ENCODE data around the gene ALX4. TPM values are rescaled to one million over a fixed set of nuclear protein-coding genes. Genes with fewer than 3 reads are reported as not detected.

Gene ALX4
- total RNA-seq, 2 donors from 2014 or later, result not detected

- no peak for ATAC-seq (replicated peaks)
- H3K27ac Mint-ChIP-seq, result no peak overlapping the region
- H3K4me3 Mint-ChIP-seq, result no peak overlapping the region
- no peaks in the 10 kb centered on the region for H3K4me1 Mint-ChIP-seq
- peaks cover 63% of the 10 kb centered on the region for H3K27me3 Mint-ChIP-seq
- H3K36me3 Mint-ChIP-seq (ENCODE audit: low read depth), result no peaks in the 10 kb centered on the region
- H3K9me3 Mint-ChIP-seq, result no peaks in the 10 kb centered on the region
Measured at GRCh38 chr11:44327730-44328129, 17.8 kb upstream of the ALX4 start.

GRCh38 chr11:44326615-44327475, 16.9 kb upstream of the ALX4 start:
- ATAC-seq (replicated peaks), result no peak
- Mint-ChIP-seq H3K36me3 (ENCODE audit: low read depth) (no peaks in the 10 kb centered on the region), H3K4me1 (no peaks in the 10 kb centered on the region), H3K27ac (no peak overlapping the region), H3K9me3 (no peaks in the 10 kb centered on the region), H3K27me3 (peaks cover 68% of the 10 kb centered on the region), H3K4me3 (no peak overlapping the region)

GRCh38 chr11:44325698-44326097, 15.8 kb upstream of the ALX4 start:
- no peak overlapping the region for H3K27ac Mint-ChIP-seq
- H3K4me1 Mint-ChIP-seq, result no peaks in the 10 kb centered on the region
- ATAC-seq (replicated peaks), result no peak
- H3K27me3 Mint-ChIP-seq, result peaks cover 75% of the 10 kb centered on the region
- H3K36me3 Mint-ChIP-seq (ENCODE audit: low read depth), result no peaks in the 10 kb centered on the region
- no peak overlapping the region for H3K4me3 Mint-ChIP-seq
- no peaks in the 10 kb centered on the region for H3K9me3 Mint-ChIP-seq

- Mint-ChIP-seq H3K9me3 (no peaks in the 10 kb centered on the region), H3K27ac (no peak overlapping the region), H3K36me3 (ENCODE audit: low read depth) (no peaks in the 10 kb centered on the region), H3K4me3 (no peak overlapping the region), H3K27me3 (peaks cover 76% of the 10 kb centered on the region), H3K4me1 (no peaks in the 10 kb centered on the region)
- ATAC-seq (replicated peaks), result no peak
Measured at GRCh38 chr11:44324749-44325525, 15.0 kb upstream of the ALX4 start.

- ATAC-seq (replicated peaks), result no peak
- peaks cover 78% of the 10 kb centered on the region for H3K27me3 Mint-ChIP-seq
- no peak overlapping the region for H3K4me3 Mint-ChIP-seq
- no peaks in the 10 kb centered on the region for H3K36me3 Mint-ChIP-seq (ENCODE audit: low read depth)
- no peaks in the 10 kb centered on the region for H3K4me1 Mint-ChIP-seq
- no peaks in the 10 kb centered on the region for H3K9me3 Mint-ChIP-seq
- H3K27ac Mint-ChIP-seq, result no peak overlapping the region
Measured at GRCh38 chr11:44324222-44324621, 14.3 kb upstream of the ALX4 start.

- Mint-ChIP-seq H3K36me3 (ENCODE audit: low read depth) (no peaks in the 10 kb centered on the region), H3K27me3 (peaks cover 80% of the 10 kb centered on the region), H3K4me3 (no peak overlapping the region), H3K4me1 (no peaks in the 10 kb centered on the region), H3K27ac (no peak overlapping the region), H3K9me3 (no peaks in the 10 kb centered on the region)
- ATAC-seq (replicated peaks), result no peak
Measured at GRCh38 chr11:44322243-44322642, 12.3 kb upstream of the ALX4 start.

- Mint-ChIP-seq H3K36me3 (ENCODE audit: low read depth) (no peaks in the 10 kb centered on the region), H3K27me3 (peaks cover 71% of the 10 kb centered on the region), H3K27ac (no peak overlapping the region), H3K4me1 (no peaks in the 10 kb centered on the region), H3K4me3 (no peak overlapping the region), H3K9me3 (no peaks in the 10 kb centered on the region)
- ATAC-seq (replicated peaks), result no peak
Measured at GRCh38 chr11:44321059-44321458, 11.1 kb upstream of the ALX4 start.

GRCh38 chr11:44320289-44320973, 10.5 kb upstream of the ALX4 start:
- Mint-ChIP-seq H3K4me1 (peaks cover 2% of the 10 kb centered on the region), H3K27me3 (peaks cover 68% of the 10 kb centered on the region), H3K4me3 (no peak overlapping the region), H3K9me3 (no peaks in the 10 kb centered on the region), H3K36me3 (ENCODE audit: low read depth) (no peaks in the 10 kb centered on the region), H3K27ac (no peak overlapping the region)
- no peak for ATAC-seq (replicated peaks)

- no peaks in the 10 kb centered on the region for H3K36me3 Mint-ChIP-seq (ENCODE audit: low read depth)
- no peak for ATAC-seq (replicated peaks)
Measured at GRCh38 chr11:44319552-44320288, 9.8 kb upstream of the ALX4 start.

GRCh38 chr11:44319170-44319551, 9.2 kb upstream of the ALX4 start:
- no peaks in the 10 kb centered on the region for H3K36me3 Mint-ChIP-seq (ENCODE audit: low read depth)
- H3K9me3 Mint-ChIP-seq, result no peaks in the 10 kb centered on the region
- no peak overlapping the region for H3K4me3 Mint-ChIP-seq
- peaks cover 5% of the 10 kb centered on the region for H3K4me1 Mint-ChIP-seq
- no peak for ATAC-seq (replicated peaks)
- H3K27ac Mint-ChIP-seq, result no peak overlapping the region
- H3K27me3 Mint-ChIP-seq, result peaks cover 71% of the 10 kb centered on the region

More at GRCh38 chr11:44319552-44320288, 9.8 kb upstream of the ALX4 start:
- no peak overlapping the region for H3K4me3 Mint-ChIP-seq
- H3K27me3 Mint-ChIP-seq, result peaks cover 70% of the 10 kb centered on the region
- no peak overlapping the region for H3K27ac Mint-ChIP-seq
- peaks cover 5% of the 10 kb centered on the region for H3K4me1 Mint-ChIP-seq
- no peaks in the 10 kb centered on the region for H3K9me3 Mint-ChIP-seq

GRCh38 chr11:44318369-44318768, 8.4 kb upstream of the ALX4 start:
- Mint-ChIP-seq H3K9me3 (no peaks in the 10 kb centered on the region), H3K27ac (no peak overlapping the region), H3K4me1 (peaks cover 5% of the 10 kb centered on the region), H3K4me3 (no peak overlapping the region), H3K36me3 (ENCODE audit: low read depth) (no peaks in the 10 kb centered on the region), H3K27me3 (peaks cover 72% of the 10 kb centered on the region)
- ATAC-seq (replicated peaks), result no peak

- Mint-ChIP-seq H3K36me3 (ENCODE audit: low read depth) (no peaks in the 10 kb centered on the region), H3K27ac (no peak overlapping the region), H3K9me3 (no peaks in the 10 kb centered on the region), H3K27me3 (peaks cover 78% of the 10 kb centered on the region), H3K4me1 (peaks cover 5% of the 10 kb centered on the region), H3K4me3 (peak overlapping the region; percentile 36)
- no peak for ATAC-seq (replicated peaks)
Measured at GRCh38 chr11:44316659-44317240, 6.8 kb upstream of the ALX4 start.

- Mint-ChIP-seq H3K27me3 (peaks cover 78% of the 10 kb centered on the region), H3K4me1 (peaks cover 5% of the 10 kb centered on the region), H3K27ac (no peak overlapping the region), H3K4me3 (peak overlapping the region; percentile 36), H3K9me3 (no peaks in the 10 kb centered on the region), H3K36me3 (ENCODE audit: low read depth) (no peaks in the 10 kb centered on the region)
- ATAC-seq (replicated peaks), result no peak
Measured at GRCh38 chr11:44315947-44316658, 6.2 kb upstream of the ALX4 start.

Measured in activated T-helper 17 cell treated with anti-CD3 and anti-CD28 coated beads, Interleukin-2, amount 50 U/mL, for 72 hours (primary cell).